ENCODE results near the gene DSTYK. TPM values are rescaled to one million over a fixed set of nuclear protein-coding genes. Genes with fewer than 3 reads are reported as not detected.

Gene DSTYK
- total RNA-seq, 1 experiment from 2014 or later: 8.4 TPM

DNA sequence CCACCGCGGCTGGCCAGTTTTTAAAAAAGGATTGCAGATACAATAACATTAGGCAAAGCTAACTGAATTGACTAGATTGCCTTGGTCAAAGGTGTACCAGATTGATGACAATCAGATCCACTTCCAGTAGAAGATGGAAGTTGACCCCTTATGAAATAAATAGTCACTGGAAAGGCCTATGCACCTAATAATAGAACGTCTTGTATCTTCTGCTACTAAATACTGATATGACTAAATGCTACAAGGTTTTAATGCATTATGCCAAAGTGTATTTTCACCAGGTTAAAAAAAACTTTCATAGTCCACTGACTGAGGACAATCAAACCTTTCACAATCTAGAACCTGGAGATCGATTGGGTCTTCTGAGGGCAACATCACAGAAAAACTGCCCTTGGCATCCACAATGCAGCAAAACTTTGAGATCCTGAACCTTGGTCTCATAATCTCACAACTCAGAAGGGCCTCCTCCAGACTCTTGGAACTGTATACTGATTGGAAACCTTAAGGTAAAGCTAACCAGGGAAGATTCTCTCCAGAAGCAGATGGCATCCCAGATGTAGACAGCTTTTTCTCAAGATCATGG is 82.0 kb downstream of the DSTYK start:
- no TSS peak for BruUV-seq (replicated peaks)
- no peaks in the 10 kb centered on the region for H3K36me3 ChIP-seq (ENCODE audit: low read depth, low read length)
- intact Hi-C loops (cut with micrococcal nuclease): no loop called here
- H3K79me2 ChIP-seq (ENCODE audit: low read length): no peaks in the 10 kb centered on the region
- H3F3A ChIP-seq (ENCODE audit: low read length, unreplicated experiment): no peaks in the 10 kb centered on the region
- H3K27ac ChIP-seq (ENCODE audit: low read length): no peak overlapping the region
- H3K9ac ChIP-seq (ENCODE audit: low read length): no peak overlapping the region
- no peak for DNase-seq
- no peak overlapping the region for H2AFZ ChIP-seq (ENCODE audit: low read length)
- no peaks in the 10 kb centered on the region for H3K9me2 ChIP-seq (replicated peaks; ENCODE audit: low read length)
- ChIA-PET POLR2A (ENCODE audit: unreplicated experiment) (no interaction called here), CTCF (no interaction called here)
- TF ChIP-seq EZH2 (IDR thresholded peaks at IDR 0.05; ENCODE audit: low read length, unreplicated experiment) (no peak), EZH2phosphoT487 (IDR thresholded peaks at IDR 0.05; ENCODE audit: borderline replicate concordance, low read length) (no peak)
- TF ChIP-seq, protein P1, sequence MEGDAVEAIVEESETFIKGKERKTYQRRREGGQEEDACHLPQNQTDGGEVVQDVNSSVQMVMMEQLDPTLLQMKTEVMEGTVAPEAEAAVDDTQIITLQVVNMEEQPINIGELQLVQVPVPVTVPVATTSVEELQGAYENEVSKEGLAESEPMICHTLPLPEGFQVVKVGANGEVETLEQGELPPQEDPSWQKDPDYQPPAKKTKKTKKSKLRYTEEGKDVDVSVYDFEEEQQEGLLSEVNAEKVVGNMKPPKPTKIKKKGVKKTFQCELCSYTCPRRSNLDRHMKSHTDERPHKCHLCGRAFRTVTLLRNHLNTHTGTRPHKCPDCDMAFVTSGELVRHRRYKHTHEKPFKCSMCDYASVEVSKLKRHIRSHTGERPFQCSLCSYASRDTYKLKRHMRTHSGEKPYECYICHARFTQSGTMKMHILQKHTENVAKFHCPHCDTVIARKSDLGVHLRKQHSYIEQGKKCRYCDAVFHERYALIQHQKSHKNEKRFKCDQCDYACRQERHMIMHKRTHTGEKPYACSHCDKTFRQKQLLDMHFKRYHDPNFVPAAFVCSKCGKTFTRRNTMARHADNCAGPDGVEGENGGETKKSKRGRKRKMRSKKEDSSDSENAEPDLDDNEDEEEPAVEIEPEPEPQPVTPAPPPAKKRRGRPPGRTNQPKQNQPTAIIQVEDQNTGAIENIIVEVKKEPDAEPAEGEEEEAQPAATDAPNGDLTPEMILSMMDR (conservative IDR thresholded peaks at IDR 0.05; ENCODE audit: low read depth, low read length): no peak
- no peaks in the 10 kb centered on the region for H4K20me1 ChIP-seq (ENCODE audit: low read length)
- no peaks in the 10 kb centered on the region for H3K27me3 ChIP-seq (ENCODE audit: low read length)
- H3K4me2 ChIP-seq (ENCODE audit: low read length): no peak overlapping the region
- H3K9me3 ChIP-seq (ENCODE audit: low read length): no peaks in the 10 kb centered on the region
- no peak overlapping the region for H3K4me3 ChIP-seq (ENCODE audit: low read length)
- no peaks in the 10 kb centered on the region for H3K4me1 ChIP-seq (ENCODE audit: insufficient read depth, low read length)
- no peak for ATAC-seq

DNA sequence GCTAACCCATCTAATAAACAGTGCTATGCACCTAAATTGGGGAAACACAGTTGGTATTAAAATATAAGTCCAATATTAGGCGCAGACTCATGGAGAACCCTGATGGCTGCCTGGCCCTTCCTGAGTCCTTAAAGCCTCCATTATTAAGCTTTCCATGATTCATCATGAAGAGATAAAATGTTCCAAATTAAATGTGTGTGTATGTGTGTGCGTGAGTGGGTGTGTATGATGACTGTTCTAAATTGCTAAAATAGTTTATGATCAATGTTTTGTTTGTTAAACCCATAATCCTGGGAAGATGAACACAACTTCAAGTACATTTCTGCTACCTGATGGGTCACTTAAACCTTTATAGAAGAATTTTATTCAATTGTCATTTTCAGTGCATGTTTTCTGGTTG is 83.5 kb downstream of the DSTYK start:
- no peak overlapping the region for H3K27ac ChIP-seq (ENCODE audit: low read length)
- H3K4me1 ChIP-seq (ENCODE audit: insufficient read depth, low read length): peaks cover 1% of the 10 kb centered on the region; the same call in 1 of the 2 replicates
- H3K4me2 ChIP-seq (ENCODE audit: low read length): no peak overlapping the region
- no peaks in the 10 kb centered on the region for H3K36me3 ChIP-seq (ENCODE audit: low read depth, low read length)
- no peak overlapping the region for H2AFZ ChIP-seq (ENCODE audit: low read length)
- H3K79me2 ChIP-seq (ENCODE audit: low read length): no peaks in the 10 kb centered on the region
- no peaks in the 10 kb centered on the region for H3K9me3 ChIP-seq (ENCODE audit: low read length)
- ATAC-seq: no peak
- intact Hi-C loops (cut with micrococcal nuclease): no loop called here
- CTCF ChIA-PET: no interaction called here
- no peak overlapping the region for H3K4me3 ChIP-seq (ENCODE audit: low read length)
- no peak overlapping the region for H3K9ac ChIP-seq (ENCODE audit: low read length)
- no TSS peak for BruUV-seq (replicated peaks)
- DNase-seq: no peak
- H3K9me2 ChIP-seq (replicated peaks; ENCODE audit: low read length): no peaks in the 10 kb centered on the region
- H4K20me1 ChIP-seq (ENCODE audit: low read length): no peaks in the 10 kb centered on the region
- no peaks in the 10 kb centered on the region for H3F3A ChIP-seq (ENCODE audit: low read length, unreplicated experiment)
- TF ChIP-seq EZH2 (IDR thresholded peaks at IDR 0.05; ENCODE audit: low read length, unreplicated experiment) (no peak), EZH2phosphoT487 (IDR thresholded peaks at IDR 0.05; ENCODE audit: borderline replicate concordance, low read length) (no peak)
- TF ChIP-seq, protein P1 (conservative IDR thresholded peaks at IDR 0.05; ENCODE audit: low read depth, low read length): no peak
- POLR2A ChIA-PET (ENCODE audit: unreplicated experiment): no interaction called here
- no peaks in the 10 kb centered on the region for H3K27me3 ChIP-seq (ENCODE audit: low read length)

DNA sequence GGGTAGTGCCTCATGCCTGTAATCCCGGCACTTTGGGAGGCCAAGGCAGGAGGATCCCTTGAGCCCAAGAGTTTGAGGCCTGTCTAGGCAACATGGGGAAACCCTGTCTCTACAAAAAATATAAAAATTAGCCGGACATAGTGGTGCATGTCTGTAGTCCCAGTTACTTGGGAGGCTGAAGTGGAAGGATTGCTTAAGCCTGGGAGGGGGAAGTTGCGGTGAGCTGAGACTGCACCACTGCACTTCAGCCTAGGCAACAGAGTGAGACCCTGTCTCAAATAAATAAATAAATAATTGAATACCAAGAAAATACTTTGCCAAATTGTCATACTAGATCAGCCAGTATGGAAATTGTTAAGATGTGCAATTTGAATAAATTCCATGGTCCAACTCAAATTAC is 83.9 kb downstream of the DSTYK start:
- Histone ChIP-seq H3K9ac (ENCODE audit: low read length) (no peak overlapping the region), H3K79me2 (ENCODE audit: low read length) (no peaks in the 10 kb centered on the region), H2AFZ (ENCODE audit: low read length) (no peak overlapping the region), H3K27ac (ENCODE audit: low read length) (no peak overlapping the region), H3K4me3 (ENCODE audit: low read length) (no peak overlapping the region), H3F3A (ENCODE audit: low read length, unreplicated experiment) (no peaks in the 10 kb centered on the region), H4K20me1 (ENCODE audit: low read length) (no peaks in the 10 kb centered on the region), H3K9me3 (ENCODE audit: low read length) (no peaks in the 10 kb centered on the region), H3K4me1 (ENCODE audit: insufficient read depth, low read length) (peaks cover 5% of the 10 kb centered on the region; the same call in 1 of the 2 replicates), H3K36me3 (ENCODE audit: low read depth, low read length) (no peaks in the 10 kb centered on the region), H3K4me2 (ENCODE audit: low read length) (no peak overlapping the region), H3K27me3 (ENCODE audit: low read length) (no peaks in the 10 kb centered on the region), H3K9me2 (replicated peaks; ENCODE audit: low read length) (no peaks in the 10 kb centered on the region)
- CTCF ChIA-PET: no interaction called here
- BruUV-seq (replicated peaks): no TSS peak
- intact Hi-C loops (cut with micrococcal nuclease): no loop called here
- ATAC-seq: no peak
- DNase-seq: no peak
- POLR2A ChIA-PET (ENCODE audit: unreplicated experiment): no interaction called here
- TF ChIP-seq, protein P1 (conservative IDR thresholded peaks at IDR 0.05; ENCODE audit: low read depth, low read length): no peak
- no peak for TF ChIP-seq EZH2 (IDR thresholded peaks at IDR 0.05; ENCODE audit: low read length, unreplicated experiment)
- no peak for TF ChIP-seq EZH2phosphoT487 (IDR thresholded peaks at IDR 0.05; ENCODE audit: borderline replicate concordance, low read length)

Measured in PC-3 (cell line).